ENCODE results near the gene SLC25A25.

Gene SLC25A25

GRCh38 chr9:128055344-128056040, 12.5 kb upstream of the SLC25A25 start:
- peaks cover 3% of the 10 kb centered on the region; the same call in 1 of the 2 replicates for H3K4me1 ChIP-seq
- TF ChIP-seq, protein P1, sequence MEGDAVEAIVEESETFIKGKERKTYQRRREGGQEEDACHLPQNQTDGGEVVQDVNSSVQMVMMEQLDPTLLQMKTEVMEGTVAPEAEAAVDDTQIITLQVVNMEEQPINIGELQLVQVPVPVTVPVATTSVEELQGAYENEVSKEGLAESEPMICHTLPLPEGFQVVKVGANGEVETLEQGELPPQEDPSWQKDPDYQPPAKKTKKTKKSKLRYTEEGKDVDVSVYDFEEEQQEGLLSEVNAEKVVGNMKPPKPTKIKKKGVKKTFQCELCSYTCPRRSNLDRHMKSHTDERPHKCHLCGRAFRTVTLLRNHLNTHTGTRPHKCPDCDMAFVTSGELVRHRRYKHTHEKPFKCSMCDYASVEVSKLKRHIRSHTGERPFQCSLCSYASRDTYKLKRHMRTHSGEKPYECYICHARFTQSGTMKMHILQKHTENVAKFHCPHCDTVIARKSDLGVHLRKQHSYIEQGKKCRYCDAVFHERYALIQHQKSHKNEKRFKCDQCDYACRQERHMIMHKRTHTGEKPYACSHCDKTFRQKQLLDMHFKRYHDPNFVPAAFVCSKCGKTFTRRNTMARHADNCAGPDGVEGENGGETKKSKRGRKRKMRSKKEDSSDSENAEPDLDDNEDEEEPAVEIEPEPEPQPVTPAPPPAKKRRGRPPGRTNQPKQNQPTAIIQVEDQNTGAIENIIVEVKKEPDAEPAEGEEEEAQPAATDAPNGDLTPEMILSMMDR (IDR thresholded peaks at IDR 0.05; ENCODE audit: low read depth, low read length) = no peak
- no peaks in the 10 kb centered on the region for H3K9me3 ChIP-seq
- no peak for DNase-seq
- no peak overlapping the region for H3K4me3 ChIP-seq (ENCODE audit: low read depth, low read length)
- no peaks in the 10 kb centered on the region for H3K27me3 ChIP-seq
- no peaks in the 10 kb centered on the region for H3K36me3 ChIP-seq

DNA sequence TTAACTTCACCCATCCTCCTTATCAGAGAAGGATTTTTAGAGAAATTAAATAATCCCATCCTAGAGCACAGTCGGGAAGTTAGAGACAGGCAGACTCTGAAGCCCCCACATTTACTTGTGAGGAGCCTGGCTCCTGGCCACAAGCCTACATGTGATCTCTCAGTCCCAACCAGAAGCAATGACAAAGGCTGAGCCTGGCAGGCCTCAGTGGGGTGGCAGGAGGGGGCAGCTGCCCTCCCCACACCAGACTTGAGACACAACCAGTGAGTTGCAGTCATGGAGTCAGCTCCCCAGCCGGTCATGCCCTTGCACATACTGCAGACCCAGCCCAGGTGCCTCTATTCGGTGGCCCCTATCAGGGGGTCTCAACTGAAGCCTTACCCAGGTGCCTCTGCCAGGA, 11.9 kb upstream of the SLC25A25 start:
- Histone ChIP-seq H3K36me3 (no peaks in the 10 kb centered on the region), H3K4me1 (peaks cover 3% of the 10 kb centered on the region; the same call in 1 of the 2 replicates), H3K27me3 (no peaks in the 10 kb centered on the region), H3K4me3 (ENCODE audit: low read depth, low read length) (no peak overlapping the region), H3K9me3 (no peaks in the 10 kb centered on the region)
- TF ChIP-seq, protein P1 (IDR thresholded peaks at IDR 0.05; ENCODE audit: low read depth, low read length) = no peak
- no peak for DNase-seq

- peaks cover 3% of the 10 kb centered on the region; the same call in 1 of the 2 replicates for H3K4me1 ChIP-seq
- no peak for DNase-seq
- peaks cover 4% of the 10 kb centered on the region; the same call in 1 of the 2 replicates for H3K36me3 ChIP-seq
- no peaks in the 10 kb centered on the region for H3K9me3 ChIP-seq
- H3K4me3 ChIP-seq (ENCODE audit: low read depth, low read length) = no peak overlapping the region
- no peaks in the 10 kb centered on the region for H3K27me3 ChIP-seq
- TF ChIP-seq, protein P1 (IDR thresholded peaks at IDR 0.05; ENCODE audit: low read depth, low read length) = no peak
Measured at GRCh38 chr9:128056887-128057723, 10.9 kb upstream of the SLC25A25 start.

DNA sequence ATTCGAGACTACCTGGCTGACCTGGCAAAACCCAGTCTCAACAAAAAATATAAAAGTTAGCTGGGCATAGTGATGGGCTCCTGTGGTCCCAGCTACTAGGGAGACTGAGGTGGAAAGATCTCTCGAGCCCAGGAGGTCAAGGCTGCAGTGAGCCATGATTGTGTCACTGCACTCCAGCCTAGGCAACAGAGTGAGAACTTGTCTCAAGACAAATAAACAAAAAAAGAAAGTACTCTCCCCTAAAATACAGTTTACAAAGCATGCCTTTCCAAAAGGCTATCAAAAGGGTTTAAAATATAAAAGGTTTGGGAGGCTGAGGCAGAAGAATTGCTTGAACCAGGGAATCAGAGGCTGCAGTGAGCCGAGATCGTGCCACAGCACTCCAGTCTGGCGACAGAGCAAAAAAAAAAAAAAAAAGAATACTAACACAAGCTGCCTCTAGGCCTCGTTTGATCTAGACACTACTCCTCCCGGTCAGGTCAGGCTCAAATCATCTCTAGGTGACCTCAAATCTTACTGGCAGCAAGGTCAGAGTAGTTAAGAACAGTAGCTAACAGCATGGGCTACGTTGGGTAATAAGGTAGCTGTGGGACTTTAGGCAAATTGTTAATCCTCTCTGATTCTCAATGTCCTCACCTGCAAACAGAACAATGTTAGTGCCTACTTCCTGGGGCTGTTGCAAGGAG, 10.2 kb upstream of the SLC25A25 start:
- Histone ChIP-seq H3K9me3 (no peaks in the 10 kb centered on the region), H3K27me3 (no peaks in the 10 kb centered on the region), H3K36me3 (peaks cover 4% of the 10 kb centered on the region), H3K4me3 (ENCODE audit: low read depth, low read length) (no peak overlapping the region), H3K4me1 (peaks cover 3% of the 10 kb centered on the region; the same call in 1 of the 2 replicates)
- no peak for DNase-seq
- TF ChIP-seq, protein P1 (IDR thresholded peaks at IDR 0.05; ENCODE audit: low read depth, low read length) = no peak

- H3K36me3 ChIP-seq = peaks cover 8% of the 10 kb centered on the region
- H3K4me3 ChIP-seq (ENCODE audit: low read depth, low read length) = no peak overlapping the region
- H3K9me3 ChIP-seq = no peaks in the 10 kb centered on the region
- TF ChIP-seq, protein P1 (IDR thresholded peaks at IDR 0.05; ENCODE audit: low read depth, low read length) = no peak
- no peaks in the 10 kb centered on the region for H3K27me3 ChIP-seq
- no peak for DNase-seq
- peaks cover 3% of the 10 kb centered on the region; the same call in 1 of the 2 replicates for H3K4me1 ChIP-seq
Measured at GRCh38 chr9:128059365-128059983, 8.6 kb upstream of the SLC25A25 start.
